Endometrial microvascular endothelial cells (primary cell): Measurements from ENCODE around the gene CHPF2. TPM values are rescaled to one million over a fixed set of nuclear protein-coding genes. Genes with fewer than 3 reads are reported as not detected.

Experiments used
- in situ Hi-C: cut with HindIII; loops from 2 replicates; pipeline ENCODE4 v1.10.0; 2017; ENCODE audit warnings: low sequenced_read_pairs, low pct_unique_long_range_greater_than_20kb; ENCODE audit errors: inconsistent ontology term
- total RNA-seq: library from RNA; depleted of rRNA; stranded (reverse); fragments of >200 nt; gene quantifications from one replicate; pipeline ENCODE4 v1.2.3, GENCODE V29; 2015; ENCODE audit errors: inconsistent ontology term

CHPF2 gene
- total RNA-seq, 1 donor from 2014 or later = 70.0 TPM

DNA sequence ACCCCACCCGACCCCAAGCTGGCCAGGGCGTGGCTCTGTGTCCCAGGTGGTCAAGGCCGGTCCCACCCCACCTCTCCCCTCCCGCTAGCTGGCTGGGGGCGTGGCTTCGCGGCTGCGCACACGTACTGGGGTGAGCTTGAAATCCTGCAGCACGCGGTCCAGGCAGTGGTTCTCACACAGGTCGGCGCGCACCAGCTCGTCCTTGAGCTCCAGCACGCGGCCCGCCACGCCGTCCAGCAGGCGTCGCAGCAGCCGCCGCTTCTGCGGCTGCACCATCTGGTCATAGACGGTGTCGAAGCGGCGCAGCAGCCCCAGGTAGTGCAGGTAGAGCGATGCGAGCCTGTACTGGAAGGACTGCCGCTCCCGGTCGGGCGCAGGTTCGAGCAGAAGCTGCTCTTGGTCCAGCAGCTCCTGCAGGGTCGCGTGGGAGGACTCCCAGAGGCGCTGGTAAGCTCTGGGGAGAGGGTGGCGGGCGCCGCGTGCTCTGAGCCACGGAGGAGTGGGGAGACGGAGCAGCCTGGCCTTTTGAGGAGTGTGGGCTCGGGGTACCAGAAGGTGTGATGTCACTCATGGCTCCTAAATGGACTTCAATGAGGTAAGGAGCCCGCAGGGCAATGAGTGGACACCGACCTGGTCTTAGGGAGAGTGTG is 27.8 kb upstream of the CHPF2 start:
- in situ Hi-C loops = no loop called here

DNA sequence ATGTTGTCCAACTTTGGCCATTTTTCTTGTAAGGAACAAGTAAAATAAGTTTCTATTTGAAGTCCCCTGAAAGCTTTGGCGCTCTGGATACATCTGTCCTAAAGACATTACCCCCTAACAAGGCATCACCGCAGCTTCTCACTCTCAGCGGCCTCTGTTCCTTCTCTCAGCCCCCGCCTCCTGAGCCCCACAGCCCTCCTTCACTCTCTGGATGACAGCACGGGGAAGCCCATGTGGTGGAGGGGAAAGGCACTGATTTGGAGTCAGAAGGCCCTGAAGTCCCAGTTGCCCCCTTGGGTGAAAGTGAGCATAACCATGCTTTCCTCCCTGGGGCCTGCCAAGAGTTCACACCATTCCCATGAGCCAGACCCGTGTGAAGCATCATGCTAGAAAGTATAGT is 26.6 kb upstream of the CHPF2 start:
- in situ Hi-C loops = no loop called here

DNA sequence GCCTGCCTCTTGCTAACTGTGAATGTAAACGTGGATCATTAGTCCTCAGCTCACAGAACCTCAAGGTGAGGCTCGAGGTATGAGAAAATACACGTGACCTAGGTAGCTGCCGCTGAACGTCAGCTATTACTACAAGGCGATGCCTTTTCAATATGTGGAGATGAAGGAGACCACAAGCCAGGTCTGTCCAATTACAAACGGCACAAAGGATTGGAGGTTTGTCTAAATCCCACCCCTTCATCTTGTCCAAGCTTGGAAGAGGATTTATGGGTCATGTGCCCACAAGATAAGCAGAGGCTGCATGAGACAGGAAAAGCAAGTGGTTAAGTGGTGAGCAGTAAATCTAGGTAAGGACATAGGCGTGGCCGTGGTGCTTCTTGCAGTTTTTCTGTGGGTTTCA is 25.4 kb upstream of the CHPF2 start:
- in situ Hi-C loops = no loop called here

DNA sequence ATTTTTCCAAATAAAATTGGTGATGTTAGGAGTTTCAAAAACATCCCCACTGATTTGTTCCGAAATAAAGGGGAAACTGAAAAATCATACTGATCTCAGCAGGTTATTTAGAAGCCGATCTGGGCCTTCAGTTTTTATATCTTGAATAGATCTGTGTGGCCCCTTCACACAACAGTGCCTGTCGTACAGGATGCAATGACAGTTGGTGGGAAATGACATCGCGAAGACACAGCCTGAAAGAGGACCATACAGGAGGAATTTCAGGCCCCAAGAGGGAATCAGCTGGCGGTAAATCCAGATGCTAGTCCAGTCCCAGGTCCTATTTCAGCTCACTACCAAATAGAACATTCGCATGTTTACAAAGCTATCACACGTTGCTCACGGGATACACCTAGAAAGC is 25.0 kb upstream of the CHPF2 start:
- in situ Hi-C loops = no loop called here

DNA sequence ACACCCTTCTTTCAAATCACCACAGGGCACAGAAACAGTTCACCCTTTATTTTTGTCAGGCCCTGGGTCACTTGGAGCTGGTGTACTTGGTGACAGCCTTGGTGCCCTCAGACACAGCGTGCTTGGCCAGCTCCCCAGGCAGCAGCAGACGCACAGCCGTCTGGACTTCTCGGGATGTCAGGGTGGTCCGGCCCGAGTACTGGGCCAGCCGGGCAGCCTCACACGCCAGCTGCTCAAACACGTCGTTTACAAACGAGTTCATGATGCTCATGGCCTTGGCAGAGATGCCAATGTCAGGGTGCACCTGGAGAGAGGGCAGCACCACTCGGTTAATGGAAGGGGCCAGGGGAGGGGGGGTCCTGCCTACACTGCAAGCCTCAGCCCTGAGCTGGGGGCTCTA is 24.5 kb upstream of the CHPF2 start:
- in situ Hi-C loops = no loop called here

DNA sequence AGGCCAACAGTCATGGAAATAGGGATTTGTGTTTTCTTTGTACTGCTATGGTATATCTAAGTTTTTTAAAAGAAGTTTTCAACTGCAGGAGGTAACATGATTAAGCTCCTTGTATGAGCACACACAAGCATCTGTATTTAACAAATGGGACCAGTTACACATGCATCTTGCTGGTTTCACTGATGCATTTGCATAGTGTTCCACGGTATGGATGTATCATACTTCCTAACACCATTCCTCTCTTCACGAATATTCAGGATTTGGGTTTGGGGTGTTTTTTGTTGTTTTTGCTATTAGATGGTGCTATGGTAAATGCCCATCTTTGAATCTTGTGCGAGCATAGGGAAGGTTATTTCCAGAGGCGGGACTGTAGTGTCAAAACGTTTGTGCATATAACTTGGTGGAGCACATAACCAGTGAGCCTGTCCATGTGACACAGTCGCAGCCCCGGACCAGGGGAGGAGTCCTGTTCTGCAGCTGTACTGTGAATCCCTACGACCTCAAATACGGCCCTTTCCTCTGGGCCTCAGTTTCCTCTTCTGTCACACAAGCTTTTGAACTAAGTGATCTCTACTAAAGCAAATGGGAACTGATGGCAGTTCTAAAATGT is 23.9 kb upstream of the CHPF2 start:
- in situ Hi-C loops = no loop called here

DNA sequence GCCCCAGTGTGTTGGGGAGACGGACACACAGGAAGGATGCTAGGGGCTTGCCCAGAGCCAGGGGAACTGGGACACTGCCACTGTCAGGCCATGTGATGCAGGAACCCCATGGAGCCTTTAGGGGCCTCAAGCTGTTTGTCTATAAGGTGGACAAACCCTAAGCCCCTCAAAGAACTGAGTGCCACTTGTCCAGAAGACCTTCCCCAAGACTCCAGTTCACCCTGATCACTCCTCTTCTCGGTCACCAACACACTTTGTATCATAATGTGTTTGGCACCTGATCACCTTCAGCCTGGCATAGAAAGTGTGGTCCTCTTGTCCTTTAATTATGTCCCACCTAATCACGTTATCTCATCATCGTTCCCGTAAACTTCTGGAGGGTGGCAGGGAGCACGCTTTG is 22.7 kb upstream of the CHPF2 start:
- in situ Hi-C loops = no loop called here

DNA sequence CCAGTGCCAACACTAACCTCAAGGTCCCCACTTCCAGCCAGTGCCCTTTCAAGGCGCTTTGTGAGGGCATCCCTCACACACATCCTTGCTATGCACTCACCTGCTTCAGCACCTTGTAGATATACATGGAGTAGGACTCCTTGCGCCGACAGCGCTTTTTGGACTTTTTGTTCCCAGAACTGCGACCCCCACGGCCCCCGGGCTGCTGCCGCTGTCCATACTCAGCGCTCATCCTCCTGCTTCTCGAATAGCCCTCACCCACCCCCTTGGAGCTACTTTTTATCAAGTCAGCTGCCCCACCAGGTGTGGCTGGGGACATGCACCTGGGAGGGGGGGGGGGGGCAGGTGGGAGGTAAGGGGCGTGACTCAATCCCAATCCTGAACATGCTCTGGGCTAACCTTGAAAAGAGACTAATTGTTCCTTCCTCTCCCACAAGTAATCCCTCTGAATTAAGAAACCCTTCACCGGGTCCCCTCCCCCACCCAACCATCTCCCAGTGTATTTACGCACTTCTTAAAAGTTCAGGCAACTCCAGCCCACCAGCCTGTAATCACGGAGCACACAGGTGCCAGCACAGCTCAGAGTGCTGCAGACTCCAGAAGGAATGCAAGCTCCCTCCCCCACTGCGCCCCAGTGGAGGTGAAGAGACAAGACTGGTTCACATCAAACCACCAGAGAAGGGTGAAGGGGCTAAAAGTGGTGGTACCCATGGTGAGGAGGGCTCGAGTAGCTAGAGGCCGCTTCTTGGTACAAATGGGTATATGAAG is 22.0 kb upstream of the CHPF2 start, which contains the start of gene H2BK1:
Gene H2BK1, minus strand, starts transcription at position 402 of the 768 bp plus-strand sequence. Its CDS starts 170 bp downstream, at position 232.
- in situ Hi-C loops = no loop called here

DNA sequence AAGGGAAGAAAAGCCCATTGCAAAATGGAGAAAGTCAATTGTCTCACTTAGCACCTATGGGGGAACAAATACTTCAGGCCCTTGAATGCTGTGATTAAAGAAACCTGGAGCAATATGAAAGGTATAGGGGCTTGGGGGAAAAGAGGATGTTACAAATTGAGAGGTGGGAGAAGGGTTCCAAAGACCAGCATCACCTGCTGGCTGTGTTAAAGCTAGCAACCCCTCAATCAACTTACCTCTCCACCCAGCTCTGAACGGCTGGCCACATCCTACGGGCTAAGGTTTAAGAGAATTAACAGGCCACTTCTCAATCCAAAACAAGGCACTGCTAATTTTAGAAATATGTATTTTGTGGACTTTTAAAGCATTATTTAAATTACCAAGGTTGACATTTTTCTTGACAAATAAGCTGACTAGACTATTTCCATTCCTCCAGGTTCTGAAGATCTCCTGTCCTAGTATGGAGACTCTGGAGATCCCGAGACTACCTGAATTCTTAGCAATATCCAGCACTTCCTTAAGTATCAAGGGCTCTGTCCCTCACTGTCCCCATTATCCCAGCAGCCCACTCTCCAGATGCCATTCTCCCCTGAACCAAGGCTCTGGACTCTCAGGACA is 21.0 kb upstream of the CHPF2 start:
- in situ Hi-C loops = no loop called here

DNA sequence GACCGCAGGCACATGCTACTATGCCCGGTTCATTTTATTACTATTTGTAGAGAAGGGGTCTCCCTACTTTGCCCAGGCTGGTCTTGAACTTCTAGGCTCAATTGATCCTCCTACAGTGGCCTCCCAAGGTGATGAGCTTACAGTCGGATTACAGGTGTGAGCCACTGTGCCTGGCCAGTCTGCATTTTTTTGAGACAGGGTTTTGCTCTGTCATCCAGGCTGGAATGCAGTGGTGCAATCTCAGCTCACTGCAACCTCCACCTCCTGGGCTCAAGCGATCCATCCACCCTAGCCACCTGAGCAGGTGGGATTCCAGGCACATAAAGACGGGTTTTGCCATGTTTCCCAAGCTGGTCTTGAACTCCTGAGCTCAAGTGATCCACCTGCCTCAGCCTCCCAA is 19.7 kb upstream of the CHPF2 start:
- in situ Hi-C loops = no loop called here

DNA sequence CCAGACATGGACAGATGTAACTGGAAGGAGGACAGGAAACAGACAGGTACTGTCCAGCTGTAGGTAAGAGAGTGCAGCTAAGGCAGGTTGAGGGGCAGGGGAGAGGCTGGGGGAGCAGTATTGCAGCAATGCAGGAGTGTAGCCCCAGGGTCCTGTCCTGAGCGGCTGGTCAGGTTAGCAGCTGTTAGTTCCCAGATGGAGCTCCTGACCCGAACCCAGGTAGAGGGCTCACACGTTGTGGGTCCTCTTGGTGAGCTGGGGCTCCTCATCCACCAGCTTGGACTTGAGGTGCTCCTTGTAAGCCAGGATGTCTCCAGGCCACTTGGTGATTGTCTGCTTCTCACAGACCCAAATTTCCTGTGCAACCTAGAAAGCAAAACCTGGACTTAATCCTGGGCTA is 18.5 kb upstream of the CHPF2 start:
- in situ Hi-C loops = no loop called here

DNA sequence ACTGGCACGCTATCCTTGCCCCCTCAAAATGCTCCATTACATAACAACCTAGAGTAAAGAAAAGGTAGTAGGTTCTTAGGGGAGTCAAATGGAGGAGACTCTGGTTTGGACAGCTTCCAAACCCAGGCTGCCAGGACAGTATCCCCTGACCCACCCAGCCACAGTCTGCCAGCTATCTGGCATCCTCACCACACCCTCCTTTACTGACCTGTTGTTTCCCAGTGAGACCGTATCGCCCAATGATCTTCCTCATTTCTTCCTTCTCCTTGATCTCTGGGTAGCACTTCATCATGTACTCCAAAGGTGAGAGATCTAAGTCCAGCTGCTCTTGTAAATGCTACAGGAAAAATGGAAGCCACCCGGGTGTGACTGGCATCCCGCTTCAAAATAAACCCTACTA is 16.9 kb upstream of the CHPF2 start:
- in situ Hi-C loops = no loop called here

DNA sequence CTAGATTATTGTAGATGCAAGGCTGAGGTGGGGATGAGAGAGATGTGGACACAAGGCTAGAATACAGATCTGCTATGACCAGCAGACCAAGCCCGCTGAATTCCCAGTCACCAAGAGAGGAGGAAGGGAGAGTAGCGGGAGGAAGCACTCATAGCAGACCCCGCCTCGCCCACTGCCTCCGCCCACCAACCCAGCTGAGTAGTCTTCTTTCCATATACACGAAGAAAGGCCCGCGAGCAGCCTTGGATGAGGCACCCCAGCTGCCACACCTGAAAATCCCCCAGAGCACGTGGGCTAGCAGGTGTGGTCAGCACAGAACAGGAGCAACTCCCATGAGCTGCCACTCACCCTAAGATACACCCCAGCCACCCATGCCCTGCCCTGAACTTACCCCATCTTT is 14.1 kb upstream of the CHPF2 start:
- in situ Hi-C loops = no loop called here

DNA sequence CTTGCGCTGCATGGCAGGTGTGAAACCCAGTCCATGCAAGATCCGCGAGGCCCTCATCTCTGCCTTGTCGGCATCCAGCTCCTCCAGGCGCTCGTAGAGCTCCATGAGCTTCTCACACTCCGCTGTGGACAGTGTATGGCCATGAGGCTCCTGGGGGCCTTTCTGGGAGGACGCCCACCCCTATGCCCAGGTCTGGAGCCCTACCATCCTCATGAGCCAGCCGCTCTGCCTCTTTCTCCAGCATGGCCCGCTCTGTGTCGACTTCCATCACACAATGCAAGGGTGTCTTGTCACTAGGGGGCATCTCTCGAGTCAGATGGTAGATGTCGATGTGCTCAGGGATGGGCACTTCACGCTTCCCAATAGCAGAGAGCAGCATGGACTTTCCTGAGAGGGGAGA is 8.6 kb upstream of the CHPF2 start:
- in situ Hi-C loops = no loop called here

DNA sequence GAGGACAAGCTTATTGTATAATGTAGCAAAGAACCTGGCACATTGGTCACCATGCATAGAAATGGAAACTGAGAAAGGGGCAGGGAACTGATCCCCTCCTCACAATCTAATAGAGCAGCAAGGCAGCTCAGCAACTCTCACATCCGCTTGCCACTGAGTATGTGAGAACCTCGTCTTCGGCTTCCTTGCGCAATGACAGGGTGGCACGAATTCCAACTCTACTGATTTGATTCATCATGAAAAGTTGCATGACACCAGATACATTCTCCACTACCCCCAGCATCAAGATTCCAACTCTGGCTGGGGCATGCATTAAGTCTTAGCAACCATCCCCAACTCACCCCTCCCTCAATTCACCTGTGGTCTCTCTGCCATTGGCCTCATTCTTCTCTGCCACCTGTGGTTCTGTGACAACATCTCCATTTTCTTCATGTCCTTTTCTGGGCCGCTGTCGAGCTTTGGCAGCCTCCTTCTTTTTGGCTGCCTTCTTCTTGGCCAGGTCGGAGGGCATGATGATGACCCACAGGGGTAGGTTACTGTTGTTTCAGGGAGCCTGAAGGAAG is 6.3 kb upstream of the CHPF2 start:
- in situ Hi-C loops = no loop called here

DNA sequence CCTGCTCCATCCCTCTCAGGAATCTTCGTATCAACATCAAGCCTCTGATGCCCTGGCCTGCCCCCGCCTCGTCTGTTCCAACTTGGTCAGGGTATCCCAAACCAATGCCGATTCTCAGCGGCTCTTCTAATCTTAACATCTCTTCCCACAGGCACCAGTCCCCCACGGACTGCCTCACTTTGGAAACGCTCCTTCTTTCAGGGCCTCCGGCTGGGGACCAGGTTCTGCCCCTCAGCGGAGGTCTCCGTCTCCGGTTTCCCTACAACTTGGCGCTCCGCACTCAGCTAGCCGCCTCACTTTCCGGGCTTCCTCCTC is 5.8 kb upstream of the CHPF2 start:
- in situ Hi-C loops = no loop called here

DNA sequence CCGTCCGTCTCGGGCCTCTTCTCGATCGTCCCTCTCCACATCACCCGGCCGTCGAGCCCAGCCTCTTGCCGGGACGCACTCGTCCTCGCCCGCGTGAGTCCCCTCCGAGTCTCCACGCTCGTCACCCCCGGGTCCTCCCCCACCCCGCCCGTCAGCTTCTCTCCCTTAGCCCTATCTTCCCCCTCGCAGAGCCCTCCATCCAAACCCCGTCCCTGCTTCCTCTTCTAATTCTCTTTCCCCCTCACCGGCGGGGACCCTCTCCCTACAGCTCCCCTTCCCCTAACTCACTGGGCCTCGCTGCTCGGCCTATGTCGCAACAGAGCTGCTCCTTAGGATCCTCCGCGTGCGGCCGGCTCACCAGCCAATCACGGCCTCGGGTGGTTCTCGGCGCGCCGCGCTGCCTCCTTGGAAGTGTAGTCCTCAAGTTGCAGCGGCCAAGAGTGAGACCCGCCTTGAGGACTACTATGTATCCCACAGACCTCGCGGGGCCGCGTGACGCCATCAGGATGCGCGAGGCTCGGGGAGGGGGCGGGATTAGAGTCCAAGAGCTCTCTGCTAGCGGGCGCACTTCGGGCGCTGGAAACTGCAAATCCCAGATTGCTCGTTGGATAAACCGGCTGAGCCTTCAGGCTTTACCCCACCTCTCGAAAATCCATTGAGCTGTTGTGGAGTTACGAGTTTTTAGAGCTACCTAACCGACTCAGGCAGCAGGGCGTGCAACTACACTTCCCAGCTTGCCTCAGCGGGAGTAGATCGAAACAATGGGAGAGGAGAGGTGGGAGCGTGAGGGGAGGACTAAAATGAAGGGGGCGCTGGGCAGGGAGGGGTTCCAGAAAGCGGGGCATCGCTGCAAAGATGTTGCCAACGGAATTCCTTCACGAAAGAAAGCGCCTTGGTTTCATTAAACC is 5.2 kb upstream of the CHPF2 start, which contains the start of gene ABCF2:
Gene ABCF2, minus strand, starts transcription at position 331 of the 908 bp plus-strand sequence. CDS start 747 bp downstream, outside the sequence.
- in situ Hi-C loops = no loop called here

DNA sequence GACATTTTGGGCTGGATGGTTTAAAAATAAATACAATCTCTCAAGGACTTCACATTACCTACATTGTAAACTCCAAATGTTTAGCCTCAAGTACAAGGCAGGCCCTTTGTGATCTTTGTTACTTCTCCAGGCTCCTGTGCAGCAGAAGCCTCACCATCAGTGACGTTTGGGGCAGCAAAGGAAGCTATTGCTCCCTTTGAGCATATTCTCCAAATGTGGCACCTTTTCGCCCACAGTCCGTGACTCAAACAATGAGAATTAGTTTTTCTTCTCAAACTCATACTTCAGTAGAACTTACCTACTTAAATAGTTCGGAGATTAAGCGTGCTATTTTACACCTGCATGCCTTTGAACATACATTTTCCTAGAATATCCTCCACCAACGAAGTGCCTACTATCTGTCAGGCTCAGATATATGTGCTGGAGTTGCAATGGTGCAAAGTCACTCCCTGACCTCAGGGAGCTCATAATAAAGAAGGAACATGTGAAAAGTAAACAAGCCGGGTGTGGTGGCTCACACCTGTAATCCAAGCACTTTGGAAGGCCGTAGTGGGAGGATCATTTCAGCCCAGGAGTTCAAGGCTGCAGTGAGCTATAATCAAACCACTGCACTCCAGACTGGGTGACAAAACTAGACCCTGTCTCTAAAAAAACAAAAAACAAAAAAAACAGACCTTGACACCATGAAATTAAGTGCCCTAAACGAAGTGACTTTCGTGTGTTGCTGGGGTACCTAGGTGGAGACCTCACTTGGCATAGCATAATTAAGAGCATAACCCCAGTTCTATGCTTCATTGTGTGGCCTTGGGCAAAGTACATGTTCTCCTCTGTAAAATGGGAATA is 4.0 kb upstream of the CHPF2 start:
- in situ Hi-C loops = no loop called here
